ENCODE results near the gene KPNA4. TPM values are rescaled to one million over a fixed set of nuclear protein-coding genes. Genes with fewer than 3 reads are reported as not detected.

KPNA4 gene
- total RNA-seq, 1 experiment from 2014 or later = 76.7 TPM

DNA sequence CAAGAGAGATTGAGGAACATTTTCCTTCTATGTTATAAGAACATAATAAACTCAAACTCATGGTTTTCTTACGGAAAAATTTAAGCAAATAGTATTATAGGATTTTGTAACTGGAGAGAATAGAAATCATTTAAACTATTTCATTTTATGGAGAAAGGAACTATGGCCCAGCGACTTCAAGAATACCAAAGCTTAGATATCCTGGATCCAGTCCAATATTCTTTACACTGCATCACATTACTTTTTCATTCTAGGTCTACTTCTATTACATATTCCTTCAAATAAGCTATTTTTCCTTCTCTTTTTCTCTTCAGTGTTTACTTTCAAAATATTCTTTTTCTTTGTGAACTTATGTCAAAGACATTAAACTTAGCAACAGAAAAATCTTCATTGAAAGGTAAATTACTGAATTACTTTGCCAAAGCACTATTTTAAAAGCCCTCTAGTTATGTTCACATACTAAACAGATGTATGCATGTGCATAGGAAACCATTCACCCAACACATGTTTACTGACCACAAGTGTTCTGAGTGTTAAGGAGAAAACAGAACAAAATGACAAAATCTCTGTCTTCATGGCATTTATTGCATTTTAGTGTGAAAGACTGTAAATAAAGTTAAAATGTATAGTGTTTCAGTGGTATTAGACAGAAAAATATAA, 20.4 kb downstream of the KPNA4 start:
- H3K4me1 ChIP-seq (ENCODE audit: insufficient read depth, low read length) = no peaks in the 10 kb centered on the region; the same call in 1 of the 2 replicates
- WGBS (ENCODE audit: extremely low coverage, insufficient read length, low lambda C conversion rate) = no CpG with 5 or more reads among the region's 2 CpGs
- no peak overlapping the region for H3K23ac ChIP-seq (ENCODE audit: insufficient read length, low read depth, low read length)
- H3K27me3 ChIP-seq (ENCODE audit: insufficient read depth, low read length) = no peaks in the 10 kb centered on the region
- H3K79me2 ChIP-seq (ENCODE audit: insufficient read depth, low read length) = peaks cover 12% of the 10 kb centered on the region; the same call in 1 of the 2 replicates
- no peak overlapping the region for H3K18ac ChIP-seq (ENCODE audit: insufficient read length, low read depth, low read length)
- H3K27me3 Mint-ChIP-seq (ENCODE audit: low read depth) = no peaks in the 10 kb centered on the region
- H2BK5ac ChIP-seq (ENCODE audit: insufficient read length, low read length) = no peak overlapping the region
- no peaks in the 10 kb centered on the region for H3K23me2 ChIP-seq (ENCODE audit: insufficient read length, low read depth, low read length, poor library complexity, severe bottlenecking)
- no peak overlapping the region for H3K27ac ChIP-seq (ENCODE audit: insufficient read length, low read depth, low read length)
- no peak overlapping the region for H2BK20ac ChIP-seq (ENCODE audit: low read depth, low read length, poor library complexity, severe bottlenecking)
- H3T11ph ChIP-seq (ENCODE audit: low read length) = no peak overlapping the region
- no peak overlapping the region for H3K9ac ChIP-seq (ENCODE audit: extremely low read depth, insufficient read length, low read length)
- H2AK5ac ChIP-seq (ENCODE audit: insufficient read length, low read length) = no peak overlapping the region
- H4K8ac ChIP-seq (replicated peaks; ENCODE audit: insufficient read length, low read depth, low read length) = no peak overlapping the region
- H2BK120ac ChIP-seq (ENCODE audit: low read depth, low read length, poor library complexity, severe bottlenecking) = no peak overlapping the region
- no peak overlapping the region for H2AFZ ChIP-seq (ENCODE audit: low read length)
- no peak overlapping the region for H3K14ac ChIP-seq (ENCODE audit: insufficient read depth, low read length)
- H3K4me1 Mint-ChIP-seq = peaks cover 9 to 16% of the 10 kb centered on the region in 2 experiments
- H3K9me3 Mint-ChIP-seq = peaks cover 12 to 14% of the 10 kb centered on the region in 2 experiments
- H3K4me3 Mint-ChIP-seq = no peak overlapping the region
- no peak overlapping the region for H4K91ac ChIP-seq (ENCODE audit: insufficient read length, low read depth, low read length)
- H2BK12ac ChIP-seq (ENCODE audit: insufficient read length, low read depth, low read length) = no peak overlapping the region
- DNase-seq = no peak
- no peaks in the 10 kb centered on the region for H3K9me3 ChIP-seq (ENCODE audit: control insufficient read depth, low read depth, low read length)
- H3K27ac Mint-ChIP-seq = peak overlapping the region in 2 of 3 experiments; percentile 10 to 78; a peak in 1 of 7 replicates
- peaks cover 10 to 20% (median 18%) of the 10 kb centered on the region in 3 experiments for H3K36me3 Mint-ChIP-seq (ENCODE audit: insufficient read depth in 1 of 3, low read depth in 3 of 3)
- H4K20me1 ChIP-seq (ENCODE audit: control insufficient read depth, insufficient read depth, insufficient read length) = no peaks in the 10 kb centered on the region
- H3K56ac ChIP-seq (ENCODE audit: insufficient read length, low read depth, low read length) = no peak overlapping the region
- H3K4ac ChIP-seq (ENCODE audit: low read depth, low read length) = no peak overlapping the region
- no peak overlapping the region for H3K4me2 ChIP-seq (ENCODE audit: insufficient read depth, insufficient read length, low read length)
- TF ChIP-seq, protein P1, sequence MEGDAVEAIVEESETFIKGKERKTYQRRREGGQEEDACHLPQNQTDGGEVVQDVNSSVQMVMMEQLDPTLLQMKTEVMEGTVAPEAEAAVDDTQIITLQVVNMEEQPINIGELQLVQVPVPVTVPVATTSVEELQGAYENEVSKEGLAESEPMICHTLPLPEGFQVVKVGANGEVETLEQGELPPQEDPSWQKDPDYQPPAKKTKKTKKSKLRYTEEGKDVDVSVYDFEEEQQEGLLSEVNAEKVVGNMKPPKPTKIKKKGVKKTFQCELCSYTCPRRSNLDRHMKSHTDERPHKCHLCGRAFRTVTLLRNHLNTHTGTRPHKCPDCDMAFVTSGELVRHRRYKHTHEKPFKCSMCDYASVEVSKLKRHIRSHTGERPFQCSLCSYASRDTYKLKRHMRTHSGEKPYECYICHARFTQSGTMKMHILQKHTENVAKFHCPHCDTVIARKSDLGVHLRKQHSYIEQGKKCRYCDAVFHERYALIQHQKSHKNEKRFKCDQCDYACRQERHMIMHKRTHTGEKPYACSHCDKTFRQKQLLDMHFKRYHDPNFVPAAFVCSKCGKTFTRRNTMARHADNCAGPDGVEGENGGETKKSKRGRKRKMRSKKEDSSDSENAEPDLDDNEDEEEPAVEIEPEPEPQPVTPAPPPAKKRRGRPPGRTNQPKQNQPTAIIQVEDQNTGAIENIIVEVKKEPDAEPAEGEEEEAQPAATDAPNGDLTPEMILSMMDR (conservative IDR thresholded peaks at IDR 0.05) = no peak
- H2BK15ac ChIP-seq (ENCODE audit: low read depth, low read length) = no peak overlapping the region
- no peak overlapping the region for H4K5ac ChIP-seq (ENCODE audit: insufficient read length, low read depth, low read length)
- peaks cover 7% of the 10 kb centered on the region for H3K79me1 ChIP-seq (ENCODE audit: insufficient read depth, low read depth, low read length, poor library complexity, severe bottlenecking)
